Common myeloid progenitor, CD34-positive (primary cell): Measurements from ENCODE around the gene XPR1.

Experiments used
- CTCF ChIA-PET: fragments of 350-600 bp; sonication (Branson Sonifier 250); formaldehyde crosslinking; loops from one replicate; lab custom pipeline; 2021; ENCODE audit warnings: antibody characterized with exemption; lab: Charles Lee
- POLR2A ChIA-PET: fragments of 350-600 bp; sonication (Branson Sonifier 250); formaldehyde crosslinking; loops from one replicate; lab custom pipeline; 2021; ENCODE audit warnings: antibody characterized with exemption; lab: Charles Lee
- DNase-seq, 3 donors: peaks; one replicate each; pipeline versions ENCODE4 v3.0.0 to v3.0.0-alpha.2; 2013
- H3K27ac ChIP-seq, 2 experiments: 1 replicate in 1 of 2; 2 replicates in 1 of 2; pipeline ENCODE4 v1.7.0; 2013; ENCODE audit warnings: inconsistent platforms in 2 of 2, low read length in 2 of 2, mild to moderate bottlenecking in 2 of 2, low read depth in 1 of 2, moderate library complexity in 1 of 2; ENCODE audit not compliant: severe bottlenecking in 2 of 2, insufficient read depth in 1 of 2, poor library complexity in 1 of 2
- H3K27me3 ChIP-seq, 5 experiments: replicated peaks in 2 of 5; 1 replicate in 3 of 5; 2 replicates in 2 of 5; pipeline versions ENCODE4 v1.6.1 to v1.7.0; 2013; ENCODE audit warnings: low read length in 4 of 5, mild to moderate bottlenecking in 2 of 5, moderate library complexity in 2 of 5, inconsistent platforms in 1 of 5; ENCODE audit not compliant: insufficient read depth in 5 of 5, control insufficient read depth in 4 of 5
- H3K36me3 ChIP-seq, 4 experiments: 1 replicate in 2 of 4; 2 replicates in 2 of 4; pipeline versions ENCODE4 v1.6.1 to v1.7.0; 2013; ENCODE audit warnings: low read length in 3 of 4, control low read depth in 1 of 4, mild to moderate bottlenecking in 1 of 4; ENCODE audit not compliant: control insufficient read depth in 4 of 4, insufficient read depth in 4 of 4
- H3K4me1 ChIP-seq, 4 experiments: 1 replicate in 3 of 4; 2 replicates in 1 of 4; pipeline versions ENCODE4 v1.6.1 to v1.7.1; 2013; ENCODE audit warnings: low read length in 3 of 4, mild to moderate bottlenecking in 3 of 4, control low read depth in 1 of 4, inconsistent platforms in 1 of 4, moderate library complexity in 1 of 4; ENCODE audit not compliant: control insufficient read depth in 4 of 4, insufficient read depth in 4 of 4; ENCODE audit errors: control extremely low read depth in 1 of 4
- H3K4me3 ChIP-seq, 7 experiments: 1 replicate in 4 of 7; 2 replicates in 3 of 7; pipeline versions ENCODE4 v1.5.1 to v1.7.0; 2013; ENCODE audit warnings: mild to moderate bottlenecking in 7 of 7, low read length in 6 of 7, moderate library complexity in 6 of 7, inconsistent platforms in 2 of 7, low read depth in 2 of 7, control low read depth in 1 of 7; ENCODE audit not compliant: insufficient read depth in 4 of 7, control insufficient read depth in 1 of 7; ENCODE audit errors: extremely low read depth in 1 of 7
- H3K9me3 ChIP-seq, 5 experiments: 1 replicate in 4 of 5; 2 replicates in 1 of 5; pipeline versions ENCODE4 v1.6.1 to v1.7.1; 2013; ENCODE audit warnings: low read length in 4 of 5, mild to moderate bottlenecking in 2 of 5, inconsistent platforms in 1 of 5, low read depth in 1 of 5, moderate library complexity in 1 of 5; ENCODE audit not compliant: control insufficient read depth in 4 of 5, insufficient read depth in 2 of 5; ENCODE audit errors: control extremely low read depth in 1 of 5
- WGBS: methylation state at CpG from one replicate; pipeline ENCODE4 v1.1.5; 2013; ENCODE audit not compliant: insufficient coverage; 5-methylcytosine and 5-hydroxymethylcytosine counted together

Gene XPR1

GRCh38 chr1:180751921-180752320 is 120.1 kb downstream of the XPR1 start:
- DNase-seq: no peak
- Histone ChIP-seq H3K27ac (no peak overlapping the region), H3K27me3 (no peaks in the 10 kb centered on the region), H3K4me1 (no peaks in the 10 kb centered on the region), H3K9me3 (peaks cover 0 to 19% (median 1%) of the 10 kb centered on the region in 5 experiments), H3K4me3 (no peak overlapping the region), H3K36me3 (peaks cover 0 to 2% (median 0%) of the 10 kb centered on the region in 4 experiments)
- POLR2A ChIA-PET: no interaction called here
- WGBS: no CpG with 5 or more reads among the region's 2 CpGs
- CTCF ChIA-PET: no interaction called here

GRCh38 chr1:180754453-180754852 is 122.6 kb downstream of the XPR1 start:
- Histone ChIP-seq H3K4me3 (no peak overlapping the region), H3K4me1 (no peaks in the 10 kb centered on the region), H3K27ac (no peak overlapping the region), H3K36me3 (no peaks in the 10 kb centered on the region), H3K27me3 (no peaks in the 10 kb centered on the region), H3K9me3 (peaks cover 0 to 15% (median 0%) of the 10 kb centered on the region in 5 experiments)
- 100% methylated on average over 1 of the region's 7 CpGs for WGBS
- ChIA-PET POLR2A (no interaction called here), CTCF (no interaction called here)
- DNase-seq: no peak

- 100% methylated on average over 1 of the region's 1 CpG for WGBS
Observed at GRCh38 chr1:180757657-180758056, 125.8 kb downstream of the XPR1 start.

GRCh38 chr1:180762796-180763195 is 131.0 kb downstream of the XPR1 start:
- CTCF ChIA-PET: no interaction called here
- H3K27me3 ChIP-seq: no peaks in the 10 kb centered on the region
- H3K9me3 ChIP-seq: peaks cover 0 to 4% (median 0%) of the 10 kb centered on the region in 5 experiments
- POLR2A ChIA-PET: no interaction called here
- no peak overlapping the region for H3K4me3 ChIP-seq
- H3K4me1 ChIP-seq: no peaks in the 10 kb centered on the region
- no peak overlapping the region for H3K27ac ChIP-seq
- 98% methylated on average over 4 of the region's 5 CpGs for WGBS
- no peak for DNase-seq
- no peaks in the 10 kb centered on the region for H3K36me3 ChIP-seq

More at GRCh38 chr1:180757657-180758056, 125.8 kb downstream of the XPR1 start:
- Histone ChIP-seq H3K4me1 (no peaks in the 10 kb centered on the region), H3K27me3 (no peaks in the 10 kb centered on the region), H3K9me3 (peaks cover 0 to 11% (median 0%) of the 10 kb centered on the region in 5 experiments), H3K4me3 (no peak overlapping the region), H3K36me3 (no peaks in the 10 kb centered on the region), H3K27ac (no peak overlapping the region)
- POLR2A ChIA-PET: no interaction called here
- CTCF ChIA-PET: no interaction called here
- DNase-seq: peak in 2 of 3 donors; percentile 9 to 28

- no peak for DNase-seq
- Histone ChIP-seq H3K4me3 (no peak overlapping the region), H3K27ac (no peak overlapping the region), H3K36me3 (no peaks in the 10 kb centered on the region), H3K9me3 (peaks cover 0 to 2% (median 0%) of the 10 kb centered on the region in 5 experiments), H3K4me1 (peaks cover 0 to 2% (median 0%) of the 10 kb centered on the region in 4 experiments), H3K27me3 (no peaks in the 10 kb centered on the region)
- CTCF ChIA-PET: no interaction called here
- WGBS: no CpG with 5 or more reads among the region's 2 CpGs
- POLR2A ChIA-PET: no interaction called here
Observed at GRCh38 chr1:180765151-180765550, 133.3 kb downstream of the XPR1 start.

GRCh38 chr1:180769889-180770288 is 138.1 kb downstream of the XPR1 start:
- Histone ChIP-seq H3K9me3 (peaks cover 0 to 3% (median 2%) of the 10 kb centered on the region in 5 experiments), H3K36me3 (peaks cover 0 to 2% (median 0%) of the 10 kb centered on the region in 4 experiments), H3K27ac (no peak overlapping the region), H3K27me3 (no peaks in the 10 kb centered on the region), H3K4me1 (peaks cover 0 to 3% (median 2%) of the 10 kb centered on the region in 4 experiments), H3K4me3 (no peak overlapping the region)
- POLR2A ChIA-PET: no interaction called here
- no peak for DNase-seq
- CTCF ChIA-PET: no interaction called here

- ChIA-PET CTCF (interaction anchor here (0.6 kb wide), 1 partner anchor 12 kb away, joined by 3 read pairs; no protein-coding TSS in a partner anchor), POLR2A (no interaction called here)
- H3K27ac ChIP-seq: no peak overlapping the region
- H3K27me3 ChIP-seq: no peaks in the 10 kb centered on the region
- H3K4me1 ChIP-seq: peaks cover 0 to 3% (median 2%) of the 10 kb centered on the region in 4 experiments
- no peak for DNase-seq
- H3K36me3 ChIP-seq: peaks cover 0 to 2% (median 0%) of the 10 kb centered on the region in 4 experiments
- H3K9me3 ChIP-seq: peaks cover 0 to 3% (median 2%) of the 10 kb centered on the region in 5 experiments
- 100% methylated on average over 1 of the region's 1 CpG for WGBS
- no peak overlapping the region for H3K4me3 ChIP-seq
Observed at GRCh38 chr1:180773210-180773865, 141.5 kb downstream of the XPR1 start.
